GDM1 (cell line): ENCODE results near the gene IFNAR1.
"Not testable (repeated sequence)": the region's sequence is repeated elsewhere in the genome, so short reads cannot be mapped to it uniquely, and the experiment has no call there.

ENCODE experiments used
- DNase-seq: peaks from one replicate; lab custom pipeline; 2025; lab: John Stamatoyannopoulos, UW

IFNAR1 gene

DNA sequence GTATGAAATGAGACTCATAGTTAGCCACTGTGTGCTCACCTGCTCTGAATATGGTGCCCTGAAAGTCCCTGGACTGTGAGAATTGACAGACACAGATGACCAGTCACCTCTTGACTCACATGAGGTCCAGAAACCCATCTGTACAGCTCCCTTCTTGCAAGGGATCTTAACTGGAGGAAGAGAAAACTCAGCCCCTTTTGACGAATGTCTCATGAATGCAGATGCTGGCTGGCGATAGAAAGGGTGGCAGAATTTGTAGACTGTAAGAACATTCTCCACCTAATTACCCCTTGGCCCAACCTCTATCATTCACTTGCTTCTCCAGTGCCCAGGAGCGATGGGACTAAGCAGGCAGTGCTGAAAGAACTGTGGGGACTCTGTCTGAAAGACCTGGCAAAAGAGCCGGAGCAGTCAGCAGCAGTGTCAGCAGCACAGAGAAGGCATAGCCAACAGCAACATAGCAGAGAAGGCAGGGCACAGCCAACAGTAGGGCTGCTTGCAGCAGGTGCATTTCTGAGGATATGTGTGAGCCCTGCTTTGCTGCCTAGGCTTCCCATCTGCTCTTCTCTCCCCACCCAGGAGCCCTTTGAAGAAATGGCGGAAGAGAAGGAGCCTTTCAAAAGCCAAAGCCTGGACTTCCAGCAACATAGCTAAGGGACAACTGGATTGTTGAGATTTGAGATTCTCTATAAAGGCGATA, 52.6 kb downstream of the IFNAR1 start:
- DNase-seq = no peak

DNA sequence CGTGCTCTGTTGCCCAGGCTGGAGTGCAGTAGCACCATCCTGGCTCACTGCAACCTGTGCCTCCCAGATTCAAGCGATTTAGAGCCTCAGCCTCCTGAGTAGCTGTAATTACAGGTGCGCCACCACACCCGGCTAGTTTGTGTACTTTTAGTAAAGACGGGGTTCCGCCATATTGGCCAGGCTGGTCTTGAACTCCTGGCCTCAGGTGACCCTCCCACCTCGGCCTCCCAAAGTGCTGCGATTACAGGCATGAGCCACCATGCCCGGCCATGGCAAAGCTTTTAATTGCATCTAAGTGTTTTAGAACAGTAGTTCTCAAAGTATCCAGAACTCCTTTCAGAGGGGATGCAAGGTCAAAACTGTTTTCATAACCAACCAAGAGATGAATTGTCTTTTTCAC, 53.3 kb downstream of the IFNAR1 start:
- no peak for DNase-seq

DNA sequence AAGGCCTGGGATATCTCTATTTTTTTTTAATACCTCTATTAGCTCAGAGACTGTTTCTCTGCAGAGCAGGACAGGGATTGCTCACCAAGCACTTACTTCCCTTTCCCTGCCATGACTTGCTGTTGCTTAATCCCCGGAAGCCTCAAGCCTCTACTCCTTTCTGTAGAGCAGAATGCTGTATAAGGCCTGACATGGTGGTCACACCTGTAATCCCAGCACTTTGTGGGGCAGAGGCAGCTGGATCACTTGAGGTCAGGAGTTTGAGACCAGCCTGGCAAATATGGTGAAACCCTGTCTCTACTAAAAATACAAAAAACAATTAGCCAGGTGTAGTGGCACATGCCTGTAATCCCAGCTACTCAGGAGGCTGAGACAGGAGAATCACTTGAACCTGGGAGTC, 55.2 kb downstream of the IFNAR1 start:
- peak; percentile 55 for DNase-seq

DNA sequence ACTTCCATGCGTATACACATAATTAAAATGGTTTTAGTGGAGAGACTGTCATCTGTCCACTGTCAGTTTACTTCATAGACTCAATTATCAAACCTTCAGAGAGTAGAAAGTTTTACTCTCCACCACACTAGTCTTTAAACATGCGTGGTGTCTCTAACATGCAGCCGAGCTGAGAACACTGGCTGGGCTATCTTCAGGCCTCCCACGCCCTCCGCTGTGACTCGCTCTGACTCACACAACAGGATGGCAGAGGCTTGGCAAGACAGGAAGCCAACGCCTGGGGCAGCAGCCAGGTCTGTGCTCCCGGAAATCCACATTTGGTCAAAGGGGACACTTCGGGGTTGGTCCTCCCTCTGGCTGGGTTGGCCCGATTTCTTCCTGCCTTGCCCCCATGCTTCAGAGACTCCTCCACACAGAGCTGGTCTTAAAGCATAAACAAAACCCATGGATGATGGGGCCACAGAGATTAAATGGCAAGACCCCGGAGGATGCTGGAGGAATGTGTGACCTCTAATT, 55.8 kb downstream of the IFNAR1 start:
- DNase-seq = peak; percentile 82

DNA sequence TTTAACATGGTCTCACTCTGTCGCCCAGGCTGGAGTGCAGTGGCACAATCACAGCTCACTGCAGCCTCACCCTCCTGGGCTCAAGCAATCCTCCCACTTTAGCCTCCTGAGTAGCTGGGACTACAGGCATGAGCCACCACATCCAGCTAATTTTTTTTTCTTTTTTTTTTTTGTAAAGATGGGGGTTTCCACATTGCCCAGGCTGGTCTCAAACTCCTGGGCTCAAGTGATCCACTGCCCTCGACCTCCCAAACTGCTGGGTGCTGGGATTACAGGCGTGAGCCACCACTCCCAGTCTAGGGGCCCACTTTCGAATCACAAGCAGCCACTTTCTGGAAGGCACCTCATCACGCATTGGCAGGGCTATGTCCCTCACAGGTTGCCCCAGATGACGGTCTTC, 56.6 kb downstream of the IFNAR1 start:
- DNase-seq = not testable (repeated sequence)

DNA sequence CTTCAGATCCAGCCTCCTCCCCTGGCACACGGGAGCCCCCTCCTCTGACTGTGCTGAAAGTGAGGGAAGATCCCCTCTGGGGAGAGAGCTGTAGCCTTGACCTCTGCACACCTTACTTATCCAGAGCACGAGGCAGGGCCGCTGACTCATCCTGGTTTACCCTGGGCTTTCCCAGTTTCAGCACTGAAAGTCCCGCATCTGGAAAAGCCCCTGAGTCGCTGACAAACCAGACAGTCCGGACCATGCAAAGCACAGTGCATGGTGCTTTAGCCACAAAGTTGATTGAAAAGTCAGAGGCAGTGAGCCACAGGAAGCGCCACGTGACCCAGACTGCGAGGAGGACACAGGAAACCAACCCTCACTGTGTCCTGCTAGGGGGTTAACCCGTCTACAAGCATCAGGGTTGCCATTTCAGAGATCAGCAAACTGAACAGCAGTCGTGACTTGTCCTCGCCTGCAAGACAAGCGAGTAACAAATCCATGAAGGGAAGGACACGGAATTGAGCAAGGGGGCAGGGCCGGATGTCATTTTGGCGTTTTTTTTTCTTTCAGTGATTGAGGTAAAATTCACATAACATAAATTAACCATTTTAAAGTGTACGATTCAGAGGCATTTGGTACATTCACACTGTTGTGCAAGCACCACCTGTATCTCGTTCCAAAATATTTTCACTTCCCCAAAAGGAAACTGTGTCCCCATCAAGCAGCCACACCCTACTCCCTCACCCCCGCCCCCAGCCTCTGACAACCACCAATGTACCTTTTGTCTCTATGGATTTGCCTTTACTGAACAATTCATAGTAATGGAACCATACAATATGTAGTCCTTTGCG, 58.5 kb downstream of the IFNAR1 start:
- DNase-seq = peak; percentile 28

DNA sequence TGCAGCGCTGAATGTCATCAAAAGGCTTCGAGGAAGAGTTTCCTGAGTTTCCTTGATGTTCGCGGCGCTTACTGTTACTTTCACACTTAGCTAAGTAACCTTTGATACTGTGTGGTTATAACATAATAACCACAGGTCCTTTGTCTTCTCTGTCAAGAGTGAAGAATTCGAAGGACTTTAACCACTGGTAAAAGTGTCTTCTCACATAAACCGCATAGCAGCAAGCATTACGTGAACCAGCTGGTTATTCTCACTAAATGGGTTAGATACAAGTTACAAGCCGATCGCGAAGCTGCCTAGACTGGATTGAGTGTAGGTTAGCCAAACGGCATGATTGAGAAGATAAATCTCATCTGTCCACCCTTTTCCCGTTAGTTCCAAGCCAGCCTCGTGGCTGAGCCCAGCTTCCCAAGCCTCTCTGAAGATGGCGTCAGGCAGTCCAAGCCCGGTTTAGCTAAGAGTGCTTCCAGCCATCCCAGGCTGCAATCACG, 60.1 kb downstream of the IFNAR1 start:
- no peak for DNase-seq

DNA sequence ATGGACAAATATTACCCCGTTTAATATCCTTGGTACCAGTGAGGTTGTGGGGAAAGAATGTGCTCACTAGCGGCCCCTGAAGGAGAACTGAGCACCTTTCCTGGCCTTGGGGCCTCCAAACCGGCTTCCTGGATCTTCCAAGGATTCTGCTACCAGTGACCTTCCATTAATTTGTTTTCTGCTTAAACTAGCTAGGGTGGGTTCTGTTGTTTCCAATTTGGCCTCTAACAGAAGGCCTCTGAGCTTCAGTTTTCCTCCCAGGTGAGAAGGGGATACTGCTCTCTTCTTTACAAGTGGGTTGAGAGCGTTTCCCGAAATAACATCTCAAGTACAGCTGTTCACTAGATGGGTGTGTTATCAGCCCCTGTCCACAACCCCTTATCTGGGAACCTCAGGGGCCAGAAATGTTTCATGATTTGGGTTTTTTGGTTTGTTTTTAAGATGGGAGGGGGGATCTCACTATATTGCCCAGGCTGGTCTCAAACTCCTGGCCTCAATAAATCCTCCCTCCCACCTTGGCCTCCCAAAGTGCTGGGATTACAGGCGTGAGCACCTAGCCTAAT, 61.5 kb downstream of the IFNAR1 start:
- DNase-seq = no peak

DNA sequence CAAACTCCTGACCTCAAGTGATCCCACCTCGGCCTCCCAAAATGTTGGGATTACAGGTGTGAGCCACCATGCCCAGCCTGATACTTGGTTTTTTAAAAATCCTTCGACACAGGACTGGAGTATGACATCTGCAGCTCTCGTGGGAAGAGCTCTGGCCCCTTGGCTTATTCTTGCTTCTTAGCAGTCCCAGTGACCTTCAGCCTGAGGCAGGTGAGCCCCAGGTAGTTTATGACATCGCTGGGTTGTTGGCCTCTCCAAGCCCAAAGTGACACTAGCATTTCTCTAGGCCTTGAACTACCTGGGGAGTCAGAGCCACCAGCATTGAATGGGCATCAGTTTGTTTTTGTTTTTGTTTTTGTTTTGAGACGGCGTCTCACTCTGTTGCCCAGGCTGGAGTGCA, 62.5 kb downstream of the IFNAR1 start:
- DNase-seq = no peak

DNA sequence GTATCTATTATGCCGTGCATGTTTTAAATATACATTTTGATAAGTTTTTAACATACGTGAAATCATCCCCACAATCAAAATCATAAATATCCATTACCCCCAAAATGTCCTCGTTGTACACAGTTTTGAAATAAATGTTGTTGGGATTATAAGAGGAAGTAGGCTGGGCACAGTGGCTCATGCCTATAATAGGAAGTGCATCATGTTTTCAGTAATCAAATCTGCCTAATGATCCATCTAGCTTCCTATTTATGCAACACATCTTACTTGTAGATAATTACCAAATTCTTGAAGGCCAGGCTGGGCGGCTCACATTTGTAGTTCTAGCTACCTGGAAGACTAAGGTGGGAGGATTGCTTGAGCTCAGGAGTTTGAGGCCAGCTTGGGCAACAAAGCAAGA, 63.4 kb downstream of the IFNAR1 start:
- DNase-seq = no peak

DNA sequence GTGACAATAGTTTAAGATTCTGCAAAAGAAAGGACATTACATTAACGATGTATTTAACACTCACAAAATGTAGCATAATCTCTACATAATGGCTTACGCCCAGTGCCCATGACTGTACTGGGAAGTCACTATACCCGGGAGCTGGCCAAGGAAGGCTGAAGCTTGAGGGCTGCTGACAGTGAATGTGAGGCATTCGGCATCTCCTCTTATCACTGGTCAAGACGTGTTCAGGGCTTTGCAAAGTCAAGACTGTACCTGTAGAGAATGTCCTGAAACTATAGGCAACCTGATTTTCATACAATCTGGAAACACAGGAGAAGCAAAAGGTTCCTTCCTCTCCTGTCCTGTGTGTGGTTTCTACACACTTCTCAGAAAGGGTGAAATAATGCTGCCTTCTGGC, 65.7 kb downstream of the IFNAR1 start:
- no peak for DNase-seq

DNA sequence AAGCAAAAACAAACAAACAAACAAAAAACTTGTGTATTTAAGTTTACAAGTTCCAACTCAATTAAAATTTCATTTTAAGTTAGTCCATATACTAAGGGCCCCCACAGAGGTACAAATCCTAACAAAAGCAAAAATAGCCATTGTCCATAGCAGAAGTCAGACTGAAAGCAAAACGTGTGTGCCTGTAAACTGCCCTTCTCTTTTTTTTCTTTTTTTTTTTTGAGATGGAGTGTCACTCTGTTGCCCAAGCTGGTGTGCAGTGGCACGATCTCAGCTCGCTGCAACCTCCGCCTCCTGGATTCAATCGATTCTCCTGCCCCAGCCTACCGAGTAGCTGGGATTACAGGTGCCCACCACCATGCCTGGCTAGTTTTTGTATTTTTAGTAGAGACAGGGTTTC, 66.9 kb downstream of the IFNAR1 start:
- DNase-seq = no peak

DNA sequence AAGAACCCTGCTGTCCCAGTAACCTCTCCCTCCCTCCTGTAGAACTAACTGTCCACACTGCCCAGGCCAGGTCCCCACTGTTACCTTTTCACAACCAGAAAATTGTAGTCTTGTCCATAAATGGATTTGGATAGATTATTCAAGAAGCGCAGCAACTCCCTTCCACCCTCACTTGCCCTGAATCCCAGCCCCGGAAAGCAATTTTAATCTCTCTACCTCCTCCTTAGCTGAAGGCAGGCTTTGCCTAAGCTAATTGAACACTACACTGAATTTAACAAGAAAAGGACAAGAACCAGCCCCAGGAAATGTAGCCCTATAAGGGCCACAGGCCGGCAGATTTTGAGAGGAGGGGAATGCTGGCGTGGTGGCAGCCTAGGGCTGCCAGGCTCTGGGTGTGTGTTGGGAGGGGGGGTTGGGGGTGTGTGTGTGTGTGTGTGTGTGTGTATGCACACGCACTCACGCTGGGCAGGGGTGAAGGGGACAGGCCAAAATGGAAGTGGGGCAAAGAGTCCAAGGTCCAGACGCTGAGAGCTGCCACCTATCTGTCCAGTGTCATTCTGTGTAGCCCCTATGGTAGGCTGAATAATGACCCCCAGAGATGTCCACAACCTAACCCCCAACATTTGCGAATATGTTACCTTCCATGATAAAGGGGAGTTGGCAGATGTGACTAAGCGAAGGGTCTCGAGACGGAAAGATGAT, 67.7 kb downstream of the IFNAR1 start:
- no peak for DNase-seq

DNA sequence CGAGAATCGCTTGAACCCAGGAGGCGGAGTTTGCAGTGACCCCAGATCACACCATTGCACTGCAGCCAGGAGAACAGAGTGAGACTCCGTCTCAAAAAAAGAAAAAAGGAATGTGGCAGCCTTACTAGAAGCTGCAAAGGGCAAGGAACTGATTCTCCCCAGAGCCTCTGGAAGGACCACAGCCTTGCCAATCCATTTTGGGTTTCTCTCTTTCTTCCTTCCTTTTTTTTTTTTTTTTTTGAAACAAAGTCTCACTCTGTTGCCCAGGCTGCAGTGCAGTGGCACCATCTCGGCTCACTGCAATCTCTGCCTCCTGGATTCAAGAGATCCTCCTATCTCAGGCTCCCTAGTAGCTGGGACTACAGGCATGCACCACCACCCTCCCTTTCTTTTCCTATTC, 68.6 kb downstream of the IFNAR1 start:
- DNase-seq = no peak

DNA sequence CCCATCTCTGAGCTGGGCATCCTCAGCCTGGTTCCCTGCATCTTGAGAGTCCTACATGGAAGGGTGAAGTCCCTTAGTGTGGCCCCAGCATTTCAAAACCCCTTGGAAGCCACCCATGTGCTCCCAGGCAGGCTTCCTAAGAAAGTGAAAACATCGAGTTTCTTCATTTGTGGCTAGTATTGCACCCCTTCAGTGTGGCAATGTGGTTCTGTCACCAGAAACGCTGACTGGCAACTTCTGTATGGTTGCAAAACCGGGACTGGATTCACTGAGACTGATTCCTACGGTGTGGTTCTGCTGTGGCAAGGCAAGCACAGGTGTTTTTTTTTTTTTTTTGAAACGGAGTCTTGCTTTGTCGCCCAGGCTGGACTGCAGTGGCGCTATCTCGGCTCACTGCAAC, 69.5 kb downstream of the IFNAR1 start:
- DNase-seq = no peak

DNA sequence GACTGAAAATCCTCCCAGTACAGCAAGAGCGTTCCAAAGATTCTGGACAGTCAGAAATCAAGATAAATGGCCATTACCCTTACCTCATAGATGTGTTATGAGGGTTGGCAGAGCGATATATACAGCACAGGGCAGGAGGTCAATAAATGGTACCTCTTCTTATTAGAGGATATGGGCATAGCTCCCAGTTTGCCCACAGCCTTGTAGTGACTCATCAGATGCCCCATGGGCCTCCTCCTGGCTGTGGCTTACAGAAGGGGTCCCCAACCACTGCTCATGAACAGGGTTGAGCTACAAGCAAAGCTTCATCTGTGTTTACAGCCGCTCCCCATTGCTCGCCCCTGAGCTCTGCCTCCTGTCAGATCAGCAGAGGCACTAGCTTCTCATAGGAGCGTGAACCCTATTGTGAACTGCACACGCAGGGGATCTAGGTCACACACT, 71.1 kb downstream of the IFNAR1 start:
- no peak for DNase-seq

DNA sequence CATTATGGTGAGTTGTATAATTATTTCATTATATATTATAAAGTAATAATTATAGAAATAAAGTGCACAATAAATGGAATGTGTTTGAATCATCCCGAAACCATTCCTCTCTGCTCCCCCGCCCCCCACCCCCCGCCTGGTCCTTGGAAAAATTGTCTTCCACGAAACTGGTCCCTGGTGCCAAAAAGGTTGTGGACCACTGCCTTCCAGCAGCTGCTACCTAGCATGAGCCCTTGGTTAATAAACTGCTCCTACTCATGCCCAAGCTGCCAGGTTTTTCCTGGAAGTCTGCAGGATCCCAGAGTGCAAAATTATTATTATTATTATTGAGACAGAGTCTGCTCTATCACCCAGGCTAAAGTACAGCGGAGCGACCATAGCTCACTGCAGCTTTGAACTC, 71.7 kb downstream of the IFNAR1 start:
- no peak for DNase-seq

DNA sequence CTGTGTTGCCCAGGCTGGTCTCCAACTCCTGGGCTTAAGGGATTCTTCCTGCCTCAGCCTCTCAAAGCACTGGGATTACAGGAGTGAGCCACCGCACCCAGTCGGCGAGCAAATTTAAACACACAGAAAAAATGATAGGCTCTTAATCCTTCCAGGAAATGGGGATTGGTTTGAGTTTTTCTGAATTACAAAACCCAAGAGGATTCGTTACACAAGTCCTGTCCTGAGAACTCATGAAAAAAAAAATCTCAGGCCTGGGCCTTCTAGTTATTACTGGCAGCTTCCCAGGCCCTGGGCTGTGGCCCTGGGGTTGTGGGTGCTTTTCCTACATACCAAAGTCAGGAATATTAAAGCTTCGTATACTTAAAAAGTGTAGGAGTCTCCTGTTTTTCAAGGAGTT, 72.2 kb downstream of the IFNAR1 start:
- no peak for DNase-seq

DNA sequence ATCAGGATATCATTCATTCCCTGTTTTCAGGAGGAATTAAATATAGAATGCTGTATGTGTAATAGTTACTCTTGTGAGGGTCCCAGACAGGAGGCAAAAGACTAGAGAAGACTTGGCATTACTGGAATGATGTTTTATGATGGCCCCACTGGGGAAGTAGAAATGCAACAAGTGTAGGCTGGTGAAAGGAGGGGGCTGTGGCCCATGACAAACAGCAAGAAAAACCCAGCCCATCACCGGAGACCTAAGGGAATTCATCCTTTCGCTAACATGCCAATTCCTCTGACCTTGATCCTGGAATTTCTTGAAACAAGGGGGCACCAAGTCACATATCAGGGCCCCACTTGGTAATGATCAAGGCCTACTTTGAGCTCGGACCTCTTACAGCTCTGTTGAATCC, 72.9 kb downstream of the IFNAR1 start:
- DNase-seq = no peak

DNA sequence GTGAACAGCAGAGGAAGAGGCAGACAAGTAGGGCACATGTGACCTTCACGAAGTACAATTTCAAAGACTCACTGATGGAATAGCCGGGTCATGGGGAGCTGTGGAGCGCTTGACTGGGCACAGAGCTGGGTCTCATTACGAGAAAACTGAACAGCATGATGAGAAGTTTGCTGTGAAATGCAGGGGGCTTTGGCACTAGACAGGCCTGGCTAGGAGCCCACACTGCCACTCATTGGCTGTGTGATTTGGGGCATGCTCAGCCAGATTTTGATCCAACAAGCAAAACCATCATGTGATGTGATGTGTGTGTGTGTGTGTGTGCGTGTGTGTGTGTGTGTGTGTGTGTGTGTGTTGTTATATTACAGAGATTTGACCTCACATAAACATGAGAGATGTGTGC, 73.6 kb downstream of the IFNAR1 start:
- no peak for DNase-seq

DNA sequence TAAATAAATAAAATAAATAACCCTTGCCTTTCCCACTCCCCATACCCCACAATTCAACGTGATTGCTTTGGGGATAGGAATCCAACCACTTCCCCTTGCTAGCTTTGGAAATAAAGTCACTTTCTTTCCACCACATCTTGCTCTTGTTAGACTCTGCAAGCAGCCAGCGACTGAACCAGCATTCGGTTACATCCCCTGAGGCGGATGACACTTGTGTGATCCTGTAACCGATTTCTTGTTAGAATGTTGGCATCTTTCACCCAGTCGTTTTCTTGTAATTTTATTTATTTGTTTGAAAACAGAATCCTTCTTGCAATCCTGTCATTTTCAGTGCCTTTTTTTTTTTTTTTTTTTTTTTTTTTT, 76.8 kb downstream of the IFNAR1 start:
- DNase-seq = no peak
